Fibroblast of skin of right biceps (primary cell): ENCODE results near the gene CCDC12.

Experiments used
- DNase-seq: peaks from one replicate; pipeline ENCODE4 v3.0.0-alpha.2; 2013

Gene CCDC12

DNA sequence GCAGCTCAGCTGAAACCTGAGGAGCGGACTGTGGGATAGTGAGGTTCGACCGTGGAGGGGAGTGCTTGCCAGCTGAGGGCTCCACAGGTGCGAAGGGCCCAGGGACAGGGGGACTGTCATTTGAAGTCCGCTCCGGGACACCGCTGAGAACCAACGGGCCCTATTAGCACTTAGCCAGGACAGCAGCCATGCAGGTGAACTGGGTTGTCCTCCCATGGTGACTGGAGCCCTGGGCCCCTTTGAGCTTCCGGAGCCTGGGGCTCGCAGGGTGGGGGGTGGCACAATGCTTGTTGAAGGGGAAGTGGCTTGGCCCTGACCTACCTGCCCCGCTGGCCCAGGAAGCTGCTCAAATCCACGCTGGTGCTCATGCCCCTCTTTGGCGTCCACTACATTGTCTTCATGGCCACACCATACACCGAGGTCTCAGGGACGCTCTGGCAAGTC, 74.3 kb downstream of the CCDC12 start:
- no peak for DNase-seq

GRCh38 chr3:46901591-46902187, 74.9 kb downstream of the CCDC12 start:
- DNase-seq = no peak

DNA sequence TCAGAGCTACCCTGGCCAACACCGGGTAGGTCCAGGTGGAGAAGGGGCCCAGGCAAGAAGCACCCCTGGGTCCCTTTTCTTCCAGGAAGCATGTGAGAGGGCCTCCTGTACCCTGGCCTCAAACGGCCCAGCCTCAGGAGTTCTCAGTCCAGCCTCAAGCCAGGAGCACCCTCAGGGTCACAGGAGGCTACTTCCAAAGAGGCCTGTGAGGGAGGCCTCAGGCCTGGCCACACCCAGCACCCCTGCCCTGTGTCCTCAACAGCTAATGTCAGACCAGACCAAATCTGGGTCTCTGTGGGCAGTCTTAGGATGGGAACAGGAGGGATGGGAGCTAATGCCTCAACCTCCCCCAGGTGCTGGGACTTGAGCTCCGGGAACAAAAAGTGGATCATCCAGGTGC, 75.5 kb downstream of the CCDC12 start:
- DNase-seq = no peak

DNA sequence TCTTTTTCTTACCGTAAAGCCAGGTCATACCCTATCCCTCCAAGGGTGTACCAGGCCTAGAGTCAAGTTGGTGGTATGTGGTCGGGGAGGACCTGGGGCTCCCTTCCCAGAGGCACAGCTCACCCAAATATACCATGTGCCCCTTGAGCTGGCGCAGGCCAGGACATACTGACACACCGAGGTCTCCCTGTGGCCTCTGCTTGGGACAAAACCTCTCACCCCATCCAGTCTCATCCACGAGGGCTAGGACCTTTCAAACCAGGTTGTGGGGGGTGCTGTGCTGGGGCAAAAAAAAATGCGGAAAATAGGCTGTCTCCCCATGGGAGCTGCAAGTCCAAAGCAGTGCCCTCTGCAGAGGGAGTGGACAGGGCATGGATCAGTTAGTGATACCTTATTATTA, 76.2 kb downstream of the CCDC12 start:
- no peak for DNase-seq

DNA sequence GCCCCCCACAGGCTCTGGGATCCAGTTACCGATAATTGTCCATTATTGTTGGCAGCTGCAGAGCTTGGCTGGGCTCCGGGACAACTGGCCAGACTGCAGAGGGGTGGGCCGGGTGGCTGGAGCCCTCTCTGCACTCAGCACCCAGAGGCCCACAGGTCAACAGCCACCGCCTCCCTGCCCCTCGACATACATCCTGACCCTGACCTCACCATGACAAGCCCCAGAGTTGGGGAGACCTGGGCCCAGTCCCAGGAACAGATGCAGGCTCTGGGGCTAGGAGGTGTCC, 76.6 kb downstream of the CCDC12 start:
- no peak for DNase-seq

GRCh38 chr3:46899151-46900006, 77.2 kb downstream of the CCDC12 start:
- no peak for DNase-seq

DNA sequence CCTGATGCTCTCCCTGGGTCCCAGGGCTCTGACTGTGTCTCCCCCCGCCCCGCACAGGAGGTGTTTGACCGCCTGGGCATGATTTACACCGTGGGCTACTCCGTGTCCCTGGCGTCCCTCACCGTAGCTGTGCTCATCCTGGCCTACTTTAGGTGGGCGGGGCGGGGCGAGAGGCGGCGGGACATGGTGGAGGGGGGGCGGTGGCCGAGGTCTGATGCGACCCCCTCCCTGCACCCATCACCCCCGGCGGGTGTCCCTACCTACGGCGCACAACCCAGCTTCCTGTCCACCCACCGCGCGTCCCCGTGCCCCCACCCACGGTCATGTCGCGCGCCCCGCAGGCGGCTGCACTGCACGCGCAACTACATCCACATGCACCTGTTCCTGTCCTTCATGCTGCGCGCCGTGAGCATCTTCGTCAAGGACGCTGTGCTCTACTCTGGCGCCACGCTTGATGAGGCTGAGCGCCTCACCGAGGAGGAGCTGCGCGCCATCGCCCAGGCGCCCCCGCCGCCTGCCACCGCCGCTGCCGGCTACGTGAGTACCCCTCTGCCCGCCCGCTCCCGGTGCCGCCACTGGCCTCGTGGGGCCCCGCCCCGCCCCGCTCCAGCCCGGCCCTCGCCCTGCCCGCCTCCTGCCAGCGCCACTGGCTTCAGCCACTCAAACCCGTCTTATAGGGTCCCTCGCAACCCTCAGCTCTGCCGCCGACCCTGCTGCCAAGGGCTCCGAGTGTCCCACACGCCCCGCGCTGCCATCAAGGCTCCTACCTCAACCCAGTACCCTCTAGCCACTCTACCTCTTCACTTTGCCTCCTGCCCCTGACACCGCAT, 78.0 kb downstream of the CCDC12 start:
- no peak for DNase-seq

- DNase-seq = no peak
These were observed 78.7 kb downstream of the CCDC12 start for GRCh38 chr3:46897829-46898320.

GRCh38 chr3:46897031-46897430, 79.5 kb downstream of the CCDC12 start:
- no peak for DNase-seq

DNA sequence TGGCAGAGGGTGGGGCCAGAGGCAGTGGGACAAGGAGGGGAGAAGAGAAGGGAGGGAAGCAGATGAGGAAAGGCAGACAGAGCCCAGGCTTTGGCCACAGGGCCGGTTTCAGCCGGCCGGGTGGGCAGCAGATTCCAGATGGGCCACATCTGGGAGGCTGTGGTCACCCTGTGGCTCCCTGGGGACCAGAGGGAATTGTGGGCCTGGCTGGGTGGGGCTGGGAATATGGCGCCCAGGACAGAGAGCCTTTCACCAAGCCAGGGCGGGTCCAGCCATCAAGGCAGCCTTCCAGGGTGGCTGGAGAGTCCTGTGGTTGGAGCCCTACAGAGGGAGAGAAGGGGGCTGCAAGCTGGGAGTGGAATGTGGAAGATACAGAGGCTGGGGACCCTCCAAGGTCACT, 80.2 kb downstream of the CCDC12 start:
- no peak for DNase-seq

DNA sequence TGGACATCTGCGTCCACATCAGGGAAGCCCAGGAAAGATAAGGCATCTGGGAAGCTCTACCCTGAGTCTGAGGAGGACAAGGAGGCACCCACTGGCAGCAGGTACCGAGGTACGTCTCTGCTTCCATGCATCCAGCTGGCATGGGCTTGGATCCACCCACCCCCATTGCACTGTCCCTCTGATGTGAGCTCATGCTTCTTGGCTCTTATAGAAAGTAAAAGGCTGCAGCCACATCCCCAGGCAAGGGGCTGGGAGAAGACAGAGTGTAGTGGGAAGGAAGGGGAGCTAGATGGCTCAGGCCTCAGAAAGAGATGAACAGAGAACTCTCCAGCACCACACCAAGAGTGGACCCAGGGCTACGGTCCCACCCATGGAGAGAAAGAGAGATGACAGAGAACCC, 80.8 kb downstream of the CCDC12 start:
- DNase-seq = no peak

GRCh38 chr3:46895204-46895660, 81.3 kb downstream of the CCDC12 start:
- DNase-seq = peak; percentile 45

DNA sequence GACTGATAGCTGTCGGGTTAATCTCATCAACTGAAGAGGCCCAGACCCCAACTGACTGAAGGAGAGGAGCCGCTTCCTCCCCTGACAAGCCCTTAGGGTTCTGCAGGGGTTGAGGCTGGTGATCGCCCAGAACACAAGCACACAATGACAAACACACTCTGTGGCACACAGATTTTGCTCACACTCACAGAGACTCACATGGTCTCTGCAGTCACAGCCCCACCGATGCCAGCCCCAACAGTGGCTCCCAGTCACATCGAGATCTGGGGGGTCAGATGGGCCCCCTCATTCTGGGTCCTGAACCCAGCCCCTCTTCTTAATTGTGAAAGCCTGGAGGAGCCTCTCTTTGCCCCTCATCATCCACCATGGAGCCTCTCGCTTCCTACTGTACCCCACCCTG, 82.3 kb downstream of the CCDC12 start:
- no peak for DNase-seq

- no peak for DNase-seq
These were observed 82.8 kb downstream of the CCDC12 start for GRCh38 chr3:46893763-46894162.

DNA sequence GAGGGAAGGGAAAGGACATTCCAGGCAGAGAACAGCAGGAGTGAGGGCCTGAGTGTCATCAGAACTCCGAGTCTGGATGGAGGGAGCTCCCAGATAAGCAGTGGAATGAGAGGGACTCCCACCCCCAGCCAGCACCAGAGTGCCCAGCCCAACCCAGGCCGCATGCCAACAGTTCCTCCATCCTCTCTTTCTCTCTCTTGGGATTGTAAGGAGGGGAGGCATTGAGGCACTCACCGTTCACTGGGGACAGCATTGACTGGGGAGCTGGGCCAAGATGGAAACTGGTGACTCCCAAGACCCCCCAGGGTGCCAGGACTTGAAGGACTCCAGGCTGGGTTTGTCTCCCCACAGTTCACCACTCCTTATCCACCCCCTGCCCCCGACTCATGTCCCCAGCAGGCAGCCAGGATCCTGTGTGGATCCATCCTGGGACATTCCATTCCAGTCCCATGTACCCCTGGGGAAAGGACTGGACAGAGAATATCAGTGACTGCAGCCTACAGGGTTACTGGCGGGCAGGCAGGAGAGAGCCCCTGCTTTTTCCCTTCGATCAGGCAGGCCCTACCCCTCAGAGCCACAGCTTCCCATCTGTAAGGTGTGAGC, 83.3 kb downstream of the CCDC12 start:
- DNase-seq = no peak

- peak; percentile 22 for DNase-seq
These were observed 84.0 kb downstream of the CCDC12 start for GRCh38 chr3:46892285-46893145.

- no peak for DNase-seq
These were observed 85.4 kb downstream of the CCDC12 start for GRCh38 chr3:46891132-46891531.

DNA sequence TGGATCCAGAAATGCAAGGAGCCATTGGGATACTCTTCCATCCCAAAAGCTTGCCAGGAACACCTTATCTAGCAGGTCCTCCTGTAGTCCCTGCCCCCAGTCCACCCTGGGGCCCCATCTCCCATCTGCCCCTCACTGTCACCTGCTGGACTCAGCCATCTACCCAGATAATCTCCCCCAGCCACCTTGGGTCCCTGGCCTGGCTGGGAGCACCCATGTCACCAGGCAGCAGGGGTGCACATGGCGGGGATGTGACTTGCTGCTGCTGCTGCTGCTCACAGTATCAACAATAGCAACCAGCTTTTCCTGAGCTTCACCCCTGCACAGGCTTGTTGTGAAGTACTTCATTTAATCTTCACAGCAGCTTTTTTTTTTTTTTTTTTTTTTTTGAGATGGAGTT, 86.4 kb downstream of the CCDC12 start:
- DNase-seq = no peak

- no peak for DNase-seq
These were observed 87.0 kb downstream of the CCDC12 start for GRCh38 chr3:46889381-46890110.

DNA sequence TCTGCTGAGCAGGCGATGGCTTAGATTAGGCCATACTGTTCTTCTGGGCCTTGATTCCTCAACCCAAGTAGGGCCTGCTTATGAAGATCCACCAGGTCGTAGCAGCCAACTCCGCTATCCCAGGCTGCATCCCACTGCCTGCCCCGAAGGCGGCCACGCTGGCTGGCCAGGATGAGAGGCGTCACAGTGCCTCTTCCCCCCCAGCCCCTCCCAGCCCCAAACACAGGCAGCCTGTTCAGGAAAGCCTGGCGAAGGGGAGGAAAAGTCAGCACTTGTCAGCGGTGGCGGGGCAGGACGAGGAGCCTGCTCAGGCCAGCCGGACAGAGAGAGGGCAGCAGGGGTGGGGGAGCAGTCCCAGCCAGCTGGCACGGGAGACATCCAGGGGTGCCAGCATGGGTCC, 87.8 kb downstream of the CCDC12 start:
- no peak for DNase-seq

DNA sequence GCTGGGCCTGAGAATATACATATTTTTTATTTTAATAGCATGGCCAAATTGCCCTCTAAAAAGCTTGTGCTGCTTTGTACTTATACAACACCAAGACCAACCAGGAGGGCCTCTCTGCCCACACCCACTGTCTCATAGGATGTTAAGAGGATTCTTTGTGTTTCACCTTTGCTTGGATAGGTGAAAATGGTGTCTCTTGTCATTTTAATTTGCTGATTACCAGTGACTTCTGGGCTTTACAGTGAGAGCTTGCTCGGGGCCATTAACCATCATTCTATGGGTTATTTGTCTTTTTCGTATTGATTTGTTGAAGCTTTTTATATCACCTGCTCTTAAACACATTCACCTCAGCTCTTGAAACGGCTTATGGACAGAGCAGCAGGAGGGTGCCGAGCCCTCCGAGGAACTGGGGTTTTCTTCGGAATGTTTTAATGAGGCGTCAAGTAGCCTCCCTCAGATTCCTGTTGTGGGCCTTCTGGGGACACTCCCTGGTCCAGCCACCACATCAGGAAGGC, 88.5 kb downstream of the CCDC12 start:
- DNase-seq = no peak
